Activated naive CD8-positive, alpha-beta T cell treated with anti-CD3 and anti-CD28 coated beads for 36 hours (primary cell): ENCODE measurements around the gene EZH2. TPM values are rescaled to one million over a fixed set of nuclear protein-coding genes. Genes with fewer than 3 reads are reported as not detected.
A peak's percentile ranks its signal among the peaks of the same experiment; 100 is the strongest.

Experiments used
- DNase-seq: peaks from one replicate; pipeline ENCODE4 v3.0.0; 2021
- H3K27ac Mint-ChIP-seq: one replicate; pipeline ENCODE4 v1.8.0; 2022; ENCODE audit warnings: mild to moderate bottlenecking, moderate library complexity, mixed read lengths
- H3K27me3 Mint-ChIP-seq: one replicate; pipeline ENCODE4 v1.8.0; 2022; ENCODE audit warnings: mild to moderate bottlenecking, mixed read lengths
- H3K36me3 Mint-ChIP-seq: one replicate; pipeline ENCODE4 v1.8.0; 2021; ENCODE audit warnings: mild to moderate bottlenecking, mixed read lengths
- H3K4me1 Mint-ChIP-seq: one replicate; pipeline ENCODE4 v1.8.0; 2021; ENCODE audit warnings: mixed read lengths
- H3K4me3 Mint-ChIP-seq: one replicate; pipeline ENCODE4 v1.8.0; 2022; ENCODE audit warnings: mild to moderate bottlenecking, moderate library complexity, mixed read lengths
- H3K9me3 Mint-ChIP-seq: one replicate; pipeline ENCODE4 v1.8.0; 2022; ENCODE audit warnings: mixed read lengths
- total RNA-seq, 2 experiments: library from RNA; stranded (reverse); gene quantifications; one replicate each; pipeline ENCODE4 v1.2.3, GENCODE V29; 2021

EZH2 gene
- 100 to 1,000 TPM; 109 to 111 TPM for total RNA-seq

GRCh38 chr7:148884049-148884298 is at the start of gene EZH2:
Gene EZH2, minus strand, starts transcription at chr7:148884291. Its CDS starts 36,993 bp downstream, at chr7:148847298.
- H3K27me3 Mint-ChIP-seq = no peaks in the 10 kb centered on the region

GRCh38 chr7:148931470-148931869 is 47.4 kb upstream of the EZH2 start:
- H3K9me3 Mint-ChIP-seq = no peaks in the 10 kb centered on the region

More at GRCh38 chr7:148884049-148884298, at the start of gene EZH2:
- peaks cover 40% of the 10 kb centered on the region for H3K36me3 Mint-ChIP-seq
- peaks cover 3% of the 10 kb centered on the region for H3K9me3 Mint-ChIP-seq
- H3K27ac Mint-ChIP-seq = peak within 1 kb of the TSS; percentile 99
- no peak for DNase-seq
- peak within 1 kb of the TSS; percentile 95 for H3K4me3 Mint-ChIP-seq
- H3K4me1 Mint-ChIP-seq = peaks cover 31% of the 10 kb centered on the region

GRCh38 chr7:148930335-148930734 is 46.2 kb upstream of the EZH2 start:
- H3K4me1 Mint-ChIP-seq = peaks cover 31% of the 10 kb centered on the region

More at GRCh38 chr7:148931470-148931869, 47.4 kb upstream of the EZH2 start:
- Mint-ChIP-seq H3K36me3 (peaks cover 20% of the 10 kb centered on the region), H3K4me1 (peaks cover 21% of the 10 kb centered on the region), H3K27ac (no peak overlapping the region), H3K27me3 (no peaks in the 10 kb centered on the region), H3K4me3 (no peak overlapping the region)
- no peak for DNase-seq

GRCh38 chr7:148929176-148929575 is 45.1 kb upstream of the EZH2 start:
- Mint-ChIP-seq H3K4me1 (peaks cover 37% of the 10 kb centered on the region), H3K27me3 (no peaks in the 10 kb centered on the region), H3K4me3 (no peak overlapping the region), H3K9me3 (no peaks in the 10 kb centered on the region), H3K27ac (no peak overlapping the region), H3K36me3 (peaks cover 28% of the 10 kb centered on the region)
- no peak for DNase-seq

More at GRCh38 chr7:148930335-148930734, 46.2 kb upstream of the EZH2 start:
- H3K27me3 Mint-ChIP-seq = no peaks in the 10 kb centered on the region
- H3K27ac Mint-ChIP-seq = no peak overlapping the region
- no peak overlapping the region for H3K4me3 Mint-ChIP-seq
- peaks cover 23% of the 10 kb centered on the region for H3K36me3 Mint-ChIP-seq
- no peak for DNase-seq
- no peaks in the 10 kb centered on the region for H3K9me3 Mint-ChIP-seq

GRCh38 chr7:148927123-148928045 is 43.3 kb upstream of the EZH2 start:
- peaks cover 26% of the 10 kb centered on the region for H3K36me3 Mint-ChIP-seq
- H3K27me3 Mint-ChIP-seq = no peaks in the 10 kb centered on the region
- no peak overlapping the region for H3K4me3 Mint-ChIP-seq
- peaks cover 40% of the 10 kb centered on the region for H3K4me1 Mint-ChIP-seq
- H3K27ac Mint-ChIP-seq = peak overlapping the region; percentile 91
- H3K9me3 Mint-ChIP-seq = no peaks in the 10 kb centered on the region
- no peak for DNase-seq

GRCh38 chr7:148925836-148926235 is 41.7 kb upstream of the EZH2 start:
- no peaks in the 10 kb centered on the region for H3K9me3 Mint-ChIP-seq
- no peak overlapping the region for H3K4me3 Mint-ChIP-seq
- no peak for DNase-seq
- peaks cover 53% of the 10 kb centered on the region for H3K4me1 Mint-ChIP-seq
- peaks cover 26% of the 10 kb centered on the region for H3K36me3 Mint-ChIP-seq
- H3K27ac Mint-ChIP-seq = peak overlapping the region; percentile 91
- no peaks in the 10 kb centered on the region for H3K27me3 Mint-ChIP-seq

- no peak for DNase-seq
- no peak overlapping the region for H3K27ac Mint-ChIP-seq
- H3K9me3 Mint-ChIP-seq = no peaks in the 10 kb centered on the region
- no peaks in the 10 kb centered on the region for H3K27me3 Mint-ChIP-seq
- peaks cover 64% of the 10 kb centered on the region for H3K4me1 Mint-ChIP-seq
- peaks cover 19% of the 10 kb centered on the region for H3K36me3 Mint-ChIP-seq
- no peak overlapping the region for H3K4me3 Mint-ChIP-seq
Observed at GRCh38 chr7:148924011-148924410, 39.9 kb upstream of the EZH2 start.

GRCh38 chr7:148921806-148922205 is 37.7 kb upstream of the EZH2 start:
- Mint-ChIP-seq H3K27me3 (no peaks in the 10 kb centered on the region), H3K4me3 (no peak overlapping the region), H3K4me1 (peaks cover 57% of the 10 kb centered on the region), H3K9me3 (no peaks in the 10 kb centered on the region), H3K27ac (peak overlapping the region; percentile 4), H3K36me3 (peaks cover 18% of the 10 kb centered on the region)
- no peak for DNase-seq

- Mint-ChIP-seq H3K4me3 (no peak overlapping the region), H3K9me3 (no peaks in the 10 kb centered on the region), H3K27ac (peak overlapping the region; percentile 0), H3K4me1 (peaks cover 58% of the 10 kb centered on the region), H3K27me3 (no peaks in the 10 kb centered on the region), H3K36me3 (peaks cover 13% of the 10 kb centered on the region)
- DNase-seq = no peak
Observed at GRCh38 chr7:148921189-148921588, 37.1 kb upstream of the EZH2 start.

- no peak overlapping the region for H3K27ac Mint-ChIP-seq
- H3K4me1 Mint-ChIP-seq = peaks cover 56% of the 10 kb centered on the region
- no peak overlapping the region for H3K4me3 Mint-ChIP-seq
- peaks cover 8% of the 10 kb centered on the region for H3K36me3 Mint-ChIP-seq
- no peaks in the 10 kb centered on the region for H3K27me3 Mint-ChIP-seq
- DNase-seq = no peak
- H3K9me3 Mint-ChIP-seq = no peaks in the 10 kb centered on the region
Observed at GRCh38 chr7:148919859-148920258, 35.8 kb upstream of the EZH2 start.

GRCh38 chr7:148918058-148918596 is 34.0 kb upstream of the EZH2 start:
- DNase-seq = no peak
- Mint-ChIP-seq H3K4me3 (no peak overlapping the region), H3K27me3 (no peaks in the 10 kb centered on the region), H3K4me1 (peaks cover 65% of the 10 kb centered on the region), H3K27ac (peak overlapping the region; percentile 13), H3K9me3 (no peaks in the 10 kb centered on the region), H3K36me3 (peaks cover 4% of the 10 kb centered on the region)

- Mint-ChIP-seq H3K4me1 (peaks cover 72% of the 10 kb centered on the region), H3K27me3 (no peaks in the 10 kb centered on the region), H3K4me3 (no peak overlapping the region), H3K9me3 (no peaks in the 10 kb centered on the region), H3K27ac (peak overlapping the region; percentile 58), H3K36me3 (peaks cover 4% of the 10 kb centered on the region)
- DNase-seq = no peak
Observed at GRCh38 chr7:148916186-148916585, 32.1 kb upstream of the EZH2 start.

- peak overlapping the region; percentile 99 for H3K27ac Mint-ChIP-seq
- H3K36me3 Mint-ChIP-seq = peaks cover 4% of the 10 kb centered on the region
- no peaks in the 10 kb centered on the region for H3K9me3 Mint-ChIP-seq
- DNase-seq = peak; percentile 42
- no peaks in the 10 kb centered on the region for H3K27me3 Mint-ChIP-seq
- peaks cover 71% of the 10 kb centered on the region for H3K4me1 Mint-ChIP-seq
- peak overlapping the region; percentile 68 for H3K4me3 Mint-ChIP-seq
Observed at GRCh38 chr7:148915211-148915610, 31.1 kb upstream of the EZH2 start.

GRCh38 chr7:148914208-148914777 is 30.2 kb upstream of the EZH2 start:
- peaks cover 72% of the 10 kb centered on the region for H3K4me1 Mint-ChIP-seq
- H3K36me3 Mint-ChIP-seq = peaks cover 4% of the 10 kb centered on the region
- peak; percentile 76 for DNase-seq
- no peaks in the 10 kb centered on the region for H3K27me3 Mint-ChIP-seq
- H3K27ac Mint-ChIP-seq = peak overlapping the region; percentile 99
- H3K4me3 Mint-ChIP-seq = peak overlapping the region; percentile 68
- no peaks in the 10 kb centered on the region for H3K9me3 Mint-ChIP-seq

- Mint-ChIP-seq H3K27ac (peak overlapping the region; percentile 99), H3K27me3 (no peaks in the 10 kb centered on the region), H3K4me1 (peaks cover 68% of the 10 kb centered on the region), H3K9me3 (no peaks in the 10 kb centered on the region), H3K4me3 (peak overlapping the region; percentile 68), H3K36me3 (peaks cover 4% of the 10 kb centered on the region)
- peak; percentile 69 for DNase-seq
Observed at GRCh38 chr7:148912758-148913541, 28.9 kb upstream of the EZH2 start.
